ENCODE results near the gene GREM2. TPM values are rescaled to one million over a fixed set of nuclear protein-coding genes. Genes with fewer than 3 reads are reported as not detected.

Gene GREM2
- total and polyA plus RNA-seq, 2 experiments from 2014 or later: 0.18 to 0.21 TPM

DNA sequence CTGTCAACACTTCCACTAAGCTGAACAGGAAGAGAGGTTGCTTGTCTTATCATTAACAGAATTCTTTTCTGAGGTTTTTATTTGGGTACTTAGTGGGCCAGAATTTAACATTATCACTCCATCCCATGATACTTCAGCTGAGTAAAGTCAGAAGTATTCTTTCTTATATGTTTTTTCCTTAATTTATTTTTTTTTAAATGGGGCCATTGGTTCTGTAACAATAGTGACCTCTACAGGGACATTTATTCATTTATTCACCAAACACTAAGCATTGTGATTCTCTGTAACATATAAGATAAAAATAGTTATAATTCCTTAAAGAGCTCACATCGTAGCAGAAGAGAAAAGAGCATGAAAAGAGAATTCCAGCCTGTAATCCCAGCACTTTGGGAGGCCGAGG is 9.8 kb downstream of the GREM2 start:
- H3K4me1 ChIP-seq (ENCODE audit: insufficient read depth): no peaks in the 10 kb centered on the region
- Mint-ChIP-seq H3K27ac (no peak overlapping the region), H3K9me3 (no peaks in the 10 kb centered on the region), H3K4me1 (no peaks in the 10 kb centered on the region; the same call in 2 of the 3 replicates), H3K36me3 (ENCODE audit: low read depth) (no peaks in the 10 kb centered on the region), H3K27me3 (ENCODE audit: insufficient read depth, low read depth, poor library complexity) (peaks cover 2% of the 10 kb centered on the region), H3K4me3 (no peak overlapping the region)
- DNase-seq (ENCODE audit: low spot score) (no peak), ATAC-seq (no peak)
- H3K27me3 ChIP-seq (ENCODE audit: insufficient read depth): no peaks in the 10 kb centered on the region
- no peaks in the 10 kb centered on the region for H3K9me2 ChIP-seq (ENCODE audit: insufficient read depth)
- H4K20me1 ChIP-seq (replicated peaks; ENCODE audit: insufficient read depth): no peaks in the 10 kb centered on the region
- no peak overlapping the region for H3K4me3 ChIP-seq
- H2AFZ ChIP-seq: no peak overlapping the region
- H3K27ac ChIP-seq (ENCODE audit: low read depth): no peak overlapping the region
- TF ChIP-seq CTCF (conservative IDR thresholded peaks at IDR 0.05; ENCODE audit: low read depth in 2 of 2): peak in 1 of 2 experiments; percentile 23; a peak in 2 of 4 replicates
- no peak for TF ChIP-seq JUNB (IDR thresholded peaks at IDR 0.05; ENCODE audit: unreplicated experiment)
- TF ChIP-seq NANOG (IDR thresholded peaks at IDR 0.05; ENCODE audit: borderline replicate concordance): no peak
- H3K79me2 ChIP-seq (replicated peaks; ENCODE audit: insufficient read depth): no peaks in the 10 kb centered on the region
- no peaks in the 10 kb centered on the region for H3F3A ChIP-seq (replicated peaks; ENCODE audit: low read depth)
- no peaks in the 10 kb centered on the region for H3K36me3 ChIP-seq (ENCODE audit: insufficient read depth)
- H3K4me2 ChIP-seq: no peak overlapping the region

- H3K9me2 ChIP-seq (ENCODE audit: insufficient read depth): no peaks in the 10 kb centered on the region
- Mint-ChIP-seq H3K27me3 (ENCODE audit: insufficient read depth, low read depth, poor library complexity) (peaks cover 2% of the 10 kb centered on the region), H3K27ac (no peak overlapping the region), H3K4me3 (no peak overlapping the region), H3K4me1 (no peaks in the 10 kb centered on the region; the same call in 2 of the 3 replicates), H3K9me3 (no peaks in the 10 kb centered on the region), H3K36me3 (ENCODE audit: low read depth) (no peaks in the 10 kb centered on the region)
- H3K27ac ChIP-seq (ENCODE audit: low read depth): no peak overlapping the region
- no peaks in the 10 kb centered on the region for H3K27me3 ChIP-seq (ENCODE audit: insufficient read depth)
- H3K36me3 ChIP-seq (ENCODE audit: insufficient read depth): no peaks in the 10 kb centered on the region
- ATAC-seq: no peak
- no peaks in the 10 kb centered on the region for H3F3A ChIP-seq (replicated peaks; ENCODE audit: low read depth)
- H3K4me3 ChIP-seq: no peak overlapping the region
- no peaks in the 10 kb centered on the region for H4K20me1 ChIP-seq (replicated peaks; ENCODE audit: insufficient read depth)
- no peak overlapping the region for H3K4me2 ChIP-seq
- H3K4me1 ChIP-seq (ENCODE audit: insufficient read depth): no peaks in the 10 kb centered on the region
- H2AFZ ChIP-seq: no peak overlapping the region
- H3K79me2 ChIP-seq (replicated peaks; ENCODE audit: insufficient read depth): no peaks in the 10 kb centered on the region
- no peak for DNase-seq (ENCODE audit: low spot score)
- TF ChIP-seq, protein P1, sequence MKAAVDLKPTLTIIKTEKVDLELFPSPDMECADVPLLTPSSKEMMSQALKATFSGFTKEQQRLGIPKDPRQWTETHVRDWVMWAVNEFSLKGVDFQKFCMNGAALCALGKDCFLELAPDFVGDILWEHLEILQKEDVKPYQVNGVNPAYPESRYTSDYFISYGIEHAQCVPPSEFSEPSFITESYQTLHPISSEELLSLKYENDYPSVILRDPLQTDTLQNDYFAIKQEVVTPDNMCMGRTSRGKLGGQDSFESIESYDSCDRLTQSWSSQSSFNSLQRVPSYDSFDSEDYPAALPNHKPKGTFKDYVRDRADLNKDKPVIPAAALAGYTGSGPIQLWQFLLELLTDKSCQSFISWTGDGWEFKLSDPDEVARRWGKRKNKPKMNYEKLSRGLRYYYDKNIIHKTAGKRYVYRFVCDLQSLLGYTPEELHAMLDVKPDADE (IDR thresholded peaks at IDR 0.05): no peak
- TF ChIP-seq EZH2phosphoT487 (IDR thresholded peaks at IDR 0.05; ENCODE audit: unreplicated experiment): no peak
- no peak for TF ChIP-seq ZNF114 (CRISPR knock-in tag; IDR thresholded peaks at IDR 0.05)
- no peak for TF ChIP-seq CTCF (conservative IDR thresholded peaks at IDR 0.05; ENCODE audit: low read depth in 2 of 2)
- TF ChIP-seq POLR2AphosphoS5 (IDR thresholded peaks at IDR 0.05; ENCODE audit: low read depth): no peak
- no peak for TF ChIP-seq ZNF462 (CRISPR knock-in tag; IDR thresholded peaks at IDR 0.05)
- no peak for TF ChIP-seq NANOG (IDR thresholded peaks at IDR 0.05; ENCODE audit: borderline replicate concordance)
These were observed 12.1 kb downstream of the GREM2 start for GRCh38 chr1:240599830-240600229.
